NCI-H2081 (cell line): ENCODE measurements around the gene UFD1.
A peak's percentile ranks its signal among the peaks of the same experiment; 100 is the strongest.

Experiments
- DNase-seq, 2 experiments: peaks; one replicate each; lab custom pipeline; 2025; lab: John Stamatoyannopoulos, UW

The UFD1 gene

DNA sequence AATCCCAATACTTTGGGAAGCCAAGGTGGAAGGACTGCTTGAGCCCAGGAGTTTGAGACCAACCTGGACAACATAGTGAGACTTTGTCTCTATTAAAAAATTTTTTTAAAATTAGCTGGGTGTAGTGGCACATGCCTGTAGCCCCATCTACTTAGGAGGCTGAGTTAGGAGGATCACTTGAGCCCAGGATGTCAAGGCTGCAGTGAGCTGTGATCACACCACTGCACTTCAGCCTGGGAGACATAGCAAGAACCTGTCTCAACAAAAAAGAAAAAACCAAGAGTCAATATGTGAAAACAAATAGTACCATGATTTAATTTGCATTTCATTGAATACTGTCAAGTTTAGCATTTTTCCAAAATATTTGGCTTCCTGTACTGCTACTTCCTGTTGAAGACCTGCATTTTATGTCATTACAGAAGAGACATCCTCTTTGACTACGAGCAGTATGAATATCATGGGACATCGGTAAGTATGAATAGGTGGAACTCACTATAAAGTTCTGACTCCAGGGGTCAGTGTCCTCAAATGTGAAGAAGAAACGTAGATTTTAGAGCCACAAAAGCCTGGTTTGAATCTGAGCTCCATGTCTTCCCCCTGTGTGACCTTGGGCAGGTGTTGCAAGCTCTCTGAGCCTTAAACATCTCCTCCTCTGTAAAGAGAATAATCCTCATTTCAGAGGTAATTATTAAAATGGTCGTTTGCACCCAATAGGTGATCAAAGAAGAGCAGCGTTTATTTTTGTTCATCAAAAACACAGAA, 16.8 kb upstream of the UFD1 start:
- peak in 1 of 2 experiments; percentile 9 for DNase-seq

DNA sequence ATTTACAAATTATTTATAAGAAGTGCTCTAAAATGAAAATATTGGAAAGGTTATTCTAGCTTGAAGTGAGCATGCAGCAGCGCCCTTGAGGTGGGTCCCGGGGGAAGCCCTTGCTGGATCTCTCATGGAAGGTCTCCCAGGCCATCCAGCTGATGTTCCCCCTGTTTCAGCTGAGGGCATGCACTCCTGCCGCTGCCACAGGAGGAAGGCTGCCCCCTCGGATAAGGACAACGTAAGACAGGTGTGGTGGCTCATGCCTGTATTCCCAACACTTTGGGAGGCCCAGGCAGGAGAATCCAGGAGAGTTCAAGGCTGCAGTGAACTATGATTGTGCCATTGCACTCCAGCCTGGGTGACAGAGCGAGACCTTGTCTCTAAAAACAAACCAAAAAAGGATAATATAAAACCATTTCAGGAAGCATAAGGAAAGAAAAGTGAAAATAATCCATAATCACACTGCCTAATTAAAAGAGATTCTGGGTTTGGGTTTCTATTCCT, 15.7 kb upstream of the UFD1 start:
- DNase-seq = no peak

DNA sequence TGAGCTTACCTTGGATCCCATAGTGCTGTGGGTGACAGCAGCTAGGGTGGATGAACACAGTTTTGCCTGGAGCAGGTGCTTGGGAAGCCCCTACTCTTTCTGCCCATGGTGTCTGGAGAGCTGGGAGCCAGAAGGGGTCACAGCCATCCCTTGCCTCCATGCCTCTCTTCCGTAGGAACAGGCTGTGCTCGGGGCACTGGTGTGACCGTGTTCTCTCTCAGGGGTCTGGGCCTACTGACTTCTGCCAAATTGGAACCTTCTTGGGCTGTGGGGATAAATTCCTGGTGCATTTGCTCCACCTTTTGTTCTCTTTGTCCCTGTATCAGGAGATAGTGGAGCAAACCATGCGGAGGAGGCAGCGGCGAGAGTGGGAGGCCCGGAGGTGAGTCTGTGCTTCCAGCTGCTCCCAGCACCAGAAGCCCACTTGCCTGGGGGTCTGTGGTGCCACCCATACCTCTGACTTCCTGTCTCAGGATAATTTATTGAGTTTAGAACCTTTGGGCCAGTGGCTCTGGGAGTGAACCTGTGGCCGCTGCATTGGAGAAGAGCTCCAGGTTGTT, 15.1 kb upstream of the UFD1 start:
- DNase-seq = no peak

DNA sequence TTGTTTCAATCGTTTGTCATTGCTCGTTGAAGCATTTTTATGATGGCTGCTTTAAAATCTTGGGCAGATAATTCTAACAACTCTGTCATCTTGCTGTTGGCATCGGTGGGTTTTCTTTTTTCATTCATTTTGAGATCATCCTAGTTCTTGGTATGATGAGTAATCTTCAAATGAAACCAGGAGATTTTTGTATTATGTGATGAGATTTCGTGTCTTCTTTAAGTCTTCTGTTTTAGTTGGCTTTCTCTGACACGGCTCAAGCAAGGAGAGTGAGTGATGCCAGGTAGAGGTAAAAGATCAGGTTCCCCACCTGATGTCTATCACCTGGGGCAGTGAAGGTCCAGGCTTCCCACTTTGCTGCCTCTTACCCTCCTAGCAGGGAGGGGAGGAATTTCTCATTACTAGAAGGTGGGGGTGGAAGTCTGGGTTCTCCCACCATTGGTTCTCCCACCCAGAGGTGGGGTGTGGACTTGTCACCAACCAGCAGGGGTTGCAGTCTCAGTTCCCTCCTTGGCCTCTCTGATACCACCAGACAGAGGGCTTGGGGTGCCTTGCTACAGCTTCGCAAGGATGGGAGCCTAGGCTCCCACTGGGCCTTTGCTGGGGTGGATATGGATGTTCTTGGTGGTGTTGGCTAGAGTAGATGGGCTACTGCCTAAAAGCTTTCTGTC, 13.6 kb upstream of the UFD1 start:
- no peak for DNase-seq

DNA sequence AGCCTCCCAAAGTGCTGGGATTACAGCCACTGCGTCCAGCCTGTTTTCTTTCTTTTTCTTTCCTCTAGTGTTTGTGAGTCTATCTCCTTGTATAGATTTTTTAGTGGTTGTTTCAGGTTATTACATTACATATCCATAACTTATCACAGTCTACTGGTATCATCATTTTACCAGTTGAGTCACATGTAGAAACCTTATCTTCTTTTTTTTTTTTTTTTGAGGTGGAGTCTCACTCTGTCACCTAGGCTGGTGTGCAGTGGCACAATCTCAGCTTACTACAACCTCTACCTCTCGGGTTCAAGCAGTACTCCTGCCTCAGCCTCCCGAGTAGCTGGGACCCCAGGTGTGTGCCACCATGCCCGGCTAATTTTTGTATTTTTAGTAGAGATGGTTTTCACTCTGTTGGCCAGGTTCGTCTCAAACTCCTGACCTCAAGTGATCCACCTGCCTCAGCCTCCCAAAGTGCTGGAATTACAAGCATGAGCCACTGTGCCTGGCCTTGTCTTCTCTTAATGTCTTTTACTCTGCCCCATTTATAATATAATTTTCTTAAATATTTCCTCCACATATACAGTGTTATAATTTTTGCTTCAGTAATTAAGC, 11.7 kb upstream of the UFD1 start:
- no peak for DNase-seq

DNA sequence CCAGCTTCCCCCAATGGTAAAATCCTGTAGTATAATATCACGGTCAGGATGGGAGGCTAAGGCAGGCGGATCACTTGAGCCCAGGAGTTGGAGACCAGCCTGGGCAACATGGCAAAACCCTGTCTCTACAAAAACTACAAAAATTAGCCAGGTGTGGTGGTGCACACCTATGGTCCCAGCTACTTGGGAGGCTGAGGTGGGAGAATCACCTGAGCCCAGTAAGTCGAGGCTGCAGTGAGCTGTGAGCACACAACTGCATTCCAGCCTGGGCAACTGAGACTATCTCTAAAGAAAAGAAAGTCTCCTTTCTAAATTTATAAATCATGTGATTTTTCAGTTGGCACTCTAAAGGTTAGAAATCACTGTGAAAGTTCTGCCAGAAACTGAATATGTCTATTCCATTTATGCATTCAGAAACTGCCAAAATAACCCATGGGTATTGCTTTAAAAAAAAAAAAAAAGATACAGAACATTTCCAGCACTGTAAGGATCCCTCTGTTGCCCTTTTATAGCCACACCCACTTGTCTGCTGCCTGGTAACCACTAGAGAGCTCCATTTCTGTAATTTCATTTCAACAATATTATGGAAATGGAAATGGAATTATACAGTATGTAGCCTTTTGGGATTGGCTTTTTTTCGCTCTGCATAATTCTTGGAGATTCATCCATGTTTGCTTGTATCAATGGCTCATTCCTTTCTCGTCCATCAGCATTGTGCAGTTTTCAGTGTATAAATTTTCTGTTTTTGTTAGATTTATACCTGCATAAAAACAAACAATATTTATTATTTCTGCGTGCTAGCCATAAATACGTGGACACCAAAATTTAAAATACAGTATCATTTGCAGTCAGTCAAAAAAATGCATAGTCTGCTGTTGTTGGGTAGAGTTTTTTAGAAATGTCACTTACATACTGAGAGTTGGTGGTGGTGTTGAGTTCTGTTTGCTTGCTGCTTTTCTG, 10.2 kb upstream of the UFD1 start:
- no peak for DNase-seq

DNA sequence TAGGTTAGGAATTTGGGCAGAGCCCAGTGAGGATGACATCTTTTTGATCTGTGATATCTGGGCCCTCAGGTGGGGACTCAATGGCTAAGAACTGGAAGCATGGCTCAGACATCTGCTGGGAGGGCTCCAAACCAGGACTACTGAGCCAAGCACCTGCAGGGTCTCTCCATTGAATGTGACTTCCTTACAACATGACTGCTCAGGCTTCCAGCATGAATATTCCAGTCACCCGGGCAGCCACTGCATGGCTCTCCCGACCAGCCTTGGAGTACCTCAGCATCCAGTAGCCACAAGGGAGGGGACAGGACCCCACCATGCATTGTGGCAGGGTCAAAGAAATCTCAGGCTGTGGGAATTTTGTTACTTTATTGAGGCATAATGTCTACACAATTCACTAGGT, 9.3 kb upstream of the UFD1 start:
- DNase-seq = no peak

DNA sequence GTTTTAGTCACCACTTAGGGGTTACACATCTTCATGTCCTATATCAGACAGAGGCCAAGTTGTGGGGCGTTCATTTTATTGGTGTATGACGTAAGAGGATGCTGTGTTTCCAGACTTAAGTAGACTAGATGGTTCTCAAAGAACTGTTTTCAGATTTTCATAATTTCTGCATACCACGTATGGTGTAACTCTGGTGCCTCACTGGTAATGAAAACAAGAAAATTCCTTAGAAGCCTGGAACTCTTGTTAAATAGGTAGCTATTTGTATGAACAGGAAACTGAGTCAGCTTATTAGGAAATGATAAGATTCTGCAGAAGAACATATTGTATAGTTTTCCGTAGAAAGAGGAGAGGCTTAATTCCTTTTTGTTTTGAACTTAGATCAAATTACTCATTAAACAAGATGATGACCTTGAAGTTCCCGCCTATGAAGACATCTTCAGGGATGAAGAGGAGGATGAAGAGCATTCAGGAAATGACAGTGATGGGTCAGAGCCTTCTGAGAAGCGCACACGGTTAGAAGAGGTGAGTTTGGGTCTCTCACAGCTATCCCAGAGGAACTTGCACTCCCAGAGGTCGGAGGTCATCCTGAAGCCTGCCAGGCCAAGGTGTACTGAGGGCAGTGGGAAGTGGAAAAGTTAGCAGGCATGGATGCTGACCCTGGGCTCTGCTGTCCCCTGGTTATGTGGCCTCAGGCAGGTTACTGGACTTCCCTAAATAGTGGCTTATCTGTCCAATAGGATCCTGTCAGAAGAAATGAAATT, 4.7 kb upstream of the UFD1 start:
- no peak for DNase-seq

DNA sequence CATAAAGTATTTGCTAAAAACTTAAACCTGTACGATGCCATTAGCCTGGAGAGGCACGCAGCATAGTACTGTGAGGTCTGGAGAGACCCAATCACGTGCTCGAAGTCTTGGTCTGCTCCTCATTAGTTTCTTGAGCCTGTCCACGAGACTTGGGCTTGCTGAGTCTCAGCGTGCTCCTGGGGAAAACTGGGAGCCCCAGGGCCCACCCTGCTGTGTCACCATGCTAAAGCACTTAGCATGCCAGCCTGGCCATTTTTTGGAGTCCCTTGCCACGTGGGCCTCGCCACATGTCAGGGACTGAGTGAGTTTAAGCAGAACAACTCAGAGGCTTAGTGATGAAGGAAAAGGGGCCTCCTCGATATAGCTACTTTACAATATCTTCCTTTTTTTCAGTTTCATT, 3.3 kb upstream of the UFD1 start:
- DNase-seq = no peak

DNA sequence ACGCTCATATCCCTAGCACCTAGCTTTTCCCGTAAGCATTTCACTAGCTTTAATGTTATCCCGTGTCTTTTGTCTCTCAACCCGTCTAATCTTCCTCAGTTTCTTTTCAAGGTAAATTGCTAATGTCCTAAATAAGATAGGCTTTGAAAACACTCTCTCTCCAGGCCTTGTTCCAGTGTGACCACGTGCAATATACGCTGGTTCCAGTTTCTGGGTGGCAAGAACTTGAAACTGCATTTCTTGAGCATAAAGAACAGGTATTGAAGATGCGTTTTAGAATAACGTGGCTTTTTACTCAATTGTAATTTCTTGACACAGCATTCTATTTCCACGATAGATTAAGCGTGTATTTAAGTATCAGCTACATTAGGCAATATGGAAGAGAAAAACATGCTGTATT, 1.8 kb upstream of the UFD1 start:
- no peak for DNase-seq

DNA sequence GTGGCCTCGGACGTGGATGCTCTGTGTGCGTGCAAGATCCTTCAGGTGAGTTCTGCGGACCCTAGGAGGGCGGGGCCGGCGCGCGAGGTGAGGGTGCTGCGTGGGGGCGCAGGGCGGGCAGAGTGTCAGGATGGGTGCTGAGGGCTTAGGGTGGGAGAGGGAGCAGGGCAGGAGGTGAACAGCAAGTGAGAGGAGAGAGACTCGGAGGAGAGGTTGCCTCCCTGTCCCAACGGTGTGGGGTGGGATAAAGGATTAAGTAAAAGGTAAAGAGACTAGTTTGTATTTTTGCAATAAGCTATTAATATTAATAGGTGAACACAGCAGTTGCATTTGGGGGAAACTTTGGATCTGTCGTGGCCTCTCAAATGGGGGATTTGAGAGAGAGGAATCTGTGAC, 1.2 kb upstream of the UFD1 start:
- no peak for DNase-seq

DNA sequence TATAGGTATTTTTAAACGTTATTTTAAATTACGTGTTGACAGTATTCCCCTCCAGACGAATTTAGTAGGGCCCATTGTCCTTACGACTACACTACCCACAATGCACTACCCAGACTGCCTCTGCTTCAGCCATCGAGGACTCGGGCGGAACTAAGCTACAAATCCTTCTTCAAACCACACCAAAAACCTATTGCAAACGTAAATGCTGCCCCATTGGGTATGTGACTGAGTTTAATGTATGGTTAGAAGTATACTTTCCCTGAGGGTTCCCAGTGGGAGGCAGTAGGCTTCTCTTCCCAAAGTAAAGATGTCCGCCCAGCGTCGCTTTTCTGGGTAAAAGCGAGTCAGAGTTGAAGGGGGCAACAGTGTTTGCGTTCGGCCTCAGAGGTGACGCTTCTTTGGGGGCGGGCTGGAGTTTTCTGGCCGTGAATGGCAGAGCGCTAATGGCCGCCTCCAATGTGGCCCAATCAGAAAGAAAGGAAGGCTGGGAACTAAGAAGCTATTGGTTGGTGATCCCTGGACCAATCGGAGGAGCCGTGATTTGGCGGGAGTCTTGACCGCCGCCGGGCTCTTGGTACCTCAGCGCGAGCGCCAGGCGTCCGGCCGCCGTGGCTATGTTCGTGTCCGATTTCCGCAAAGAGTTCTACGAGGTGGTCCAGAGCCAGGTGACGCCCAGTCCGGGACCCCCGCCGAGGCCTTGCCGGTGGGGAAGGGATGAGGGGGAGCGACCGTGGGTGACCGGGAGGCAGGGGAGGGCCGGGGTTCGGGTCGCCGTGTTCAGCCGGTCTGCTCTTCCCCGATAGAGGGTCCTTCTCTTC, 571 bp upstream of the UFD1 start, which contains the start of gene CDC45:
CDC45 (plus strand) TSS at position 566 of the 818 bp plus-strand sequence; CDS start at position 615, 49 bp downstream.
- DNase-seq = peak; percentile 96 to 98

DNA sequence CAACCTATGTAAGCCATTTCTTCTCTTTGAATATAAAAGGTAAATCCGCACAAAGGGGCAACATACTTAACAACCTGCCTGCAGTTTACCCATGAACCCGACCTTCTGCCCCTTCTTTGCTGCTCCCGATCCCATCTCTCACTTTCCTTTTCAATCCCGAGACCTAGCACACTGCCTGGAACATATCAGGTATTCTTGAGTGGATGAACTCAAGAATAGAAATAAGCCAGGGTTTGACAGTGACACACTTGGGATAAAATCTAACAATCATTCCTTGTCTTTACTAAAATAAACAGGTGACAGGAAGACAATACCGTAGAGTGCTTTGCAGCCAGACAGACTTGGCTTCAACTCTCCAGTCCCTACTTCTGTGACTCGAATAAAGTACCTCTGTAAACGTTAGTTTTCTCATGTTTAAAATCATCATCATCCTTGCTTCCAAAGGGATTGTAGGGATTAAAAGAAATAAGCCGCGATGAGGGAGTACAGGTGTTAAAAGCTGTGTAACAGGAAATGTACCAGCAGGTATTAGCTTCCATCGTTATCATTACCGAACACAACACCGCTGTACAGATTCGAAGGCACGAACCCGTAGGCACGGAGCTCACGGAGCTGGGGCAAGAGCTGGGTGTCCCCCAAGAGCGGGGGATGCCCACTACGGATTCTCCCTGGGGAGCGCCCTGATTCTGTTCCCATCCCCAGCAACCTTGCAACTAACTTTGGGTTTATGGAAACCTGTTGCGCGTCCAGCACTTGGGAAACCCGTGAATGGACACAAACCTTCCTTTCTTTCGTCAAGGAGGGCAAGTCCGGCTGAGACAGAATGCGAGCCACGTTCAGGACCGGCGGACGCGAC, 720 bp downstream of the UFD1 start:
- DNase-seq = peak in 1 of 2 experiments; percentile 16

DNA sequence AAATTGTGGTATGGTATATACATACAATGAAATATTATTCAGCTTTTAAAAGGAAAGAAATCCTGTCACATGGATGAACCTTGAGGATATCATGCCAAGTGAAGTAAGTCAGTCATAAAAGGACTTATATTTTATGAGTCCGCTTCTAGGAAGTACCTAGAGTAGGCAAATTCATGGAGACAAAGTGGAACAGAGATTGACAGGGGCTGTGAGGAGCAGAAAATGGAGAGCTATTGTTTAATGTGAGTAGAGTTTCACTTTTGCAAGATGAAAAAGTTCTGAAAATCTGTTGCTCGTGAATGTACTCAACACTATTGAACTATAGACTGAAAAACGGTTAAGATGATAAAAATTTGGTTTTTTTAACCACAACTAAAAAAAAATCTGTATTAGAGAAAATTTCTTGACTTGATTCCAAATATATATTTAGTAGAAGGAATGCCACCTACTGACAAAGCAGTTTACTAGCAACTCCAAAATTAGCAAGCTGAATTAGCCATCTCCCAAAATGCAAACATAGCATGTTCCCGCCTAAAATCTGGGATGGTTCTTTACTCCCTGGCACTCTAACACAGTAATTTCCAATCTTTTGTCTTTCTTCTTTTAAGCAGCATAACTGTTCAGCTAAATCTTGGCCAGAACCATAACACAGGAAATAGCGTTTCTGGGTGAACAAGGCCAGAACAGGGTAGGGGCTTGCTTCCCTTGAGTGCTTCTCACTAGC, 1.5 kb downstream of the UFD1 start:
- DNase-seq = no peak

DNA sequence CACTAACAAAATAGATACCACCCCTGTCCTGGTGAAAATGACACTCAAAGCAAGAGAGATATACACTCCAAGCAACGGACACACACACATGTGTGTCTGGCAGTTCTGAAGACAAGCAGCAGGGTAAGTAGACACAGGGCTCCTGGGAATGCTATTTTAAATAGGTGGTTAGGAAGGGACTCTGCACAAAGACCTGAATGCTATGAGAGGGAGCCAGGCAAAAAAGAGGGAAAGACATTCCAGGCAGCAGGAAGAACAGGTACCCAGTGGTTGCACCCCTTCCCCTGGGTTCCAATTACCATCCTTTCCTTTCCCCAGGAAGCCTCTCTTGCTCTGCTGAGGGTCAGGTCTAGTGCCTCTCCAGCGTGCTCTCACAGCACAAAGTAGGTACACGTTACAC, 3.0 kb downstream of the UFD1 start:
- DNase-seq = no peak

DNA sequence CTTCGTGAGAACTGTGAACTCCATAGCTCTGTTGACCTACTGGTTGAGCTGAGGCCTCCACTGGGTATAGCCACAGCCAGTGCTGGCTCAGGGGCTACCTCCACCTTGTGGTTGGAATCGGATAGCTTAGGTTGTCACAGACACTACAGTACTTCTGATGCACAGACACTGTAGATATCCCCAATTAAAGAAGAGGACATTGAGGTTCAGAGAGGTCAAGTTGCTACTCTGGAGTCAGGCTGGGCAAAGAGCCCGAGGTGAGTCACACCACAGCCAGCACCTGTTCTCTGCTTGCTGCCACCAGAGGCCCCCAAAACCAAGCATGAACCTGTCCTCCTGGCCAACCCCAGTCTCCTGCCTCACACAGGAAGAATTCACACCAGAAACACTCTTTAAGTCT, 5.4 kb downstream of the UFD1 start:
- DNase-seq = no peak

DNA sequence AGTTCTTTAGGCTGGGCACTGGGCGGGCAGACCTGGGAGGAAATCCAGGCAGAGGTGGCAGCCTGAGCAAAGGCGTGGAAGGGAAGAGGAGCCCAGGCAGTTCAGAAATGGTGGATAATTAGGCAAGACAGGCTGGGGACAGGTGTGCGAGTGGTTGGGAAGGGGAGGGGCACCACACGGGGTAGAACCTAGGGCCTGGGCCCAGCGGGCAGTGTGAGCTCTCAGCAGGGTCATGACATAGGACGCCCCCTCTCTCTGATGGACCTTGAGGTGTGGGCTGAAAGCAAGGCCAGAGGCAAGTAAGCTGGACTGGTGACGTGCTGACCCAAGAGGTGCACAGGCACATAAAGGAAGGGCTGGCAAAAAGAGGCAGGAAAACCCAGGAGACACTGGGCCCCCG, 6.8 kb downstream of the UFD1 start:
- DNase-seq = no peak

DNA sequence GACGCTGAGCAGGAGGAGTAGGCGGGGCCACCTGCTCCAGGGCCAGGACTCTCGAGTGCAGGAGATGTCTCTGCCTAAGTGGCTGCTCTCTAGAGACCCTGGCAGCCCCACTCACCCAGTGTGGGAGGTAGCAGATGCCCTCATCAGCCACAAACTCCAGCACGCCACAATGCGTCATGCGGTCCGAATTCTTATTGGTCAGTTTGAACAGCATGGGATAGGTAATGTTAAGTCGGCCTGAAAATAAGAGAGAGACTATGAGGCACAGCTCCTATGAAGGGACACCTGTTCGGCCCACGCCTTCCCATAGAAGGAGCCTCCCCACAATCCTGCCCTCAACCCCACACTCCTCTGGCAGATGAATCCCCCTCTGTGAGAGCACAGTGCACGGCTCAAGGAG, 7.4 kb downstream of the UFD1 start:
- DNase-seq = no peak
